BE2C (cell line): ENCODE data around the gene LRMDA.

Experiments used
- DNase-seq: peaks from one replicate; pipeline ENCODE4 v3.0.0-alpha.2; 2020
- H3K27me3 ChIP-seq: fragments of 250-450 bp; sonication (Bioruptor Pico); 2 replicates; pipeline ENCODE4 v1.5.1; 2020; ENCODE audit warnings: mild to moderate bottlenecking
- H3K36me3 ChIP-seq: fragments of 250-450 bp; sonication (Bioruptor Pico); 2 replicates; pipeline ENCODE4 v1.5.1; 2020; ENCODE audit warnings: mild to moderate bottlenecking
- H3K4me1 ChIP-seq: fragments of 250-450 bp; sonication (Bioruptor Pico); 2 replicates; pipeline ENCODE4 v1.5.1; 2020
- H3K4me3 ChIP-seq: 2 replicates; pipeline ENCODE4 v1.5.1; 2011; ENCODE audit warnings: low read depth, low read length
- H3K9me3 ChIP-seq: fragments of 250-450 bp; sonication (Bioruptor Pico); 2 replicates; pipeline ENCODE4 v1.5.1; 2020
- CTCF ChIP-seq: IDR thresholded peaks from 2 replicates; pipeline ENCODE4 v1.5.1; 2012; ENCODE audit warnings: mild to moderate bottlenecking, low read depth, low read length

LRMDA gene

GRCh38 chr10:76037531-76038155 lies 606.2 kb downstream of the LRMDA start:
- Histone ChIP-seq H3K4me3 (no peak overlapping the region), H3K4me1 (peaks cover 9% of the 10 kb centered on the region), H3K36me3 (no peaks in the 10 kb centered on the region), H3K27me3 (no peaks in the 10 kb centered on the region), H3K9me3 (no peaks in the 10 kb centered on the region)
- no peak for DNase-seq
- no peak for TF ChIP-seq CTCF

GRCh38 chr10:76038696-76039095 lies 607.3 kb downstream of the LRMDA start:
- no peak for DNase-seq
- TF ChIP-seq CTCF: no peak
- Histone ChIP-seq H3K4me3 (no peak overlapping the region), H3K4me1 (peaks cover 7% of the 10 kb centered on the region), H3K27me3 (no peaks in the 10 kb centered on the region), H3K36me3 (no peaks in the 10 kb centered on the region), H3K9me3 (no peaks in the 10 kb centered on the region)

- no peak for DNase-seq
- no peaks in the 10 kb centered on the region for H3K27me3 ChIP-seq
These were observed 608.8 kb downstream of the LRMDA start for GRCh38 chr10:76040107-76040829.

GRCh38 chr10:76040830-76041220 lies 609.4 kb downstream of the LRMDA start:
- Histone ChIP-seq H3K4me3 (no peak overlapping the region), H3K9me3 (no peaks in the 10 kb centered on the region), H3K36me3 (no peaks in the 10 kb centered on the region), H3K27me3 (no peaks in the 10 kb centered on the region), H3K4me1 (no peaks in the 10 kb centered on the region)
- no peak for TF ChIP-seq CTCF
- no peak for DNase-seq

More at GRCh38 chr10:76040107-76040829, 608.8 kb downstream of the LRMDA start:
- Histone ChIP-seq H3K36me3 (no peaks in the 10 kb centered on the region), H3K4me3 (no peak overlapping the region), H3K9me3 (no peaks in the 10 kb centered on the region), H3K4me1 (no peaks in the 10 kb centered on the region)
- peak; percentile 42 for TF ChIP-seq CTCF

GRCh38 chr10:76041551-76041950 lies 610.1 kb downstream of the LRMDA start:
- no peak for TF ChIP-seq CTCF
- no peak for DNase-seq
- H3K27me3 ChIP-seq: no peaks in the 10 kb centered on the region
- no peaks in the 10 kb centered on the region for H3K4me1 ChIP-seq
- H3K36me3 ChIP-seq: no peaks in the 10 kb centered on the region
- no peaks in the 10 kb centered on the region for H3K9me3 ChIP-seq
- H3K4me3 ChIP-seq: no peak overlapping the region

- no peaks in the 10 kb centered on the region for H3K4me1 ChIP-seq
- H3K27me3 ChIP-seq: no peaks in the 10 kb centered on the region
- H3K36me3 ChIP-seq: no peaks in the 10 kb centered on the region
- no peaks in the 10 kb centered on the region for H3K9me3 ChIP-seq
- TF ChIP-seq CTCF: no peak
- no peak overlapping the region for H3K4me3 ChIP-seq
- DNase-seq: no peak
These were observed 611.8 kb downstream of the LRMDA start for GRCh38 chr10:76043261-76043660.
